ENCODE data around the gene CCK. TPM values are rescaled to one million over a fixed set of nuclear protein-coding genes. Genes with fewer than 3 reads are reported as not detected.

CCK gene, protein sequence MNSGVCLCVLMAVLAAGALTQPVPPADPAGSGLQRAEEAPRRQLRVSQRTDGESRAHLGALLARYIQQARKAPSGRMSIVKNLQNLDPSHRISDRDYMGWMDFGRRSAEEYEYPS
- total RNA-seq: not detected in 2 replicates

DNA sequence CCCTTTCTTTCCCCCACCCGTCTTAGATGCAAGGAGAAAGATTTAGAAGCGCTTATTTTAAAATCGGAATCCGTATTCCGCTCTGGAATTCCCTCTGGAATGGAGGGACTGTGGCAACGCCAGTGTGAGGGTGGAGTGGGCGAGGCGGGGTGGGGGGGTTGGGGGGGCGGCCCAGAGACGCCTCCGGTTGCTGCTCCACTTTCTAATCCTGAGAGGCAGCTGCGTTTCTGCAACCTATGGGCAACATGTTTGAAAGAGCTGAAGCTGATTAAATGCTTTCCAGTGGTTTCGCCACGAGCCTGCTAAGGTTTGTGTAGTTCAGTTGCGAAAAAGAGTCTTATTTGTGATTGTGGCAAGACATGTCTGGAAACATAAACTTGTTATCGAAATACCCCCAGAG is at the start of gene CCK:
TSS of gene CCK (minus strand) at position 101 of the 400 bp plus-strand sequence. CDS start 2,555 bp downstream, outside the sequence.

Other genes starting within 250 kb of the CCK start
- 40.5 and 128 TPM in 2 replicates for gene TRAK1, start 174.8 kb downstream of the CCK start, total RNA-seq
- not detected in 2 replicates for gene LYZL4, start 144.4 kb upstream of the CCK start, total RNA-seq
- 0.25 TPM in 1 of 2 replicates, not detected in the other for gene VIPR1, start 236.5 kb upstream of the CCK start, total RNA-seq